ENCODE data around the gene SUPT5H. TPM values are rescaled to one million over a fixed set of nuclear protein-coding genes. Genes with fewer than 3 reads are reported as not detected.
A peak's percentile ranks its signal among the peaks of the same experiment; 100 is the strongest.

The SUPT5H gene
- 100 to 1,000 TPM in 1 of 3 donors, 10 to 100 TPM in 2; 64.7 to 107 (median 71.3) TPM for polyA plus RNA-seq

DNA sequence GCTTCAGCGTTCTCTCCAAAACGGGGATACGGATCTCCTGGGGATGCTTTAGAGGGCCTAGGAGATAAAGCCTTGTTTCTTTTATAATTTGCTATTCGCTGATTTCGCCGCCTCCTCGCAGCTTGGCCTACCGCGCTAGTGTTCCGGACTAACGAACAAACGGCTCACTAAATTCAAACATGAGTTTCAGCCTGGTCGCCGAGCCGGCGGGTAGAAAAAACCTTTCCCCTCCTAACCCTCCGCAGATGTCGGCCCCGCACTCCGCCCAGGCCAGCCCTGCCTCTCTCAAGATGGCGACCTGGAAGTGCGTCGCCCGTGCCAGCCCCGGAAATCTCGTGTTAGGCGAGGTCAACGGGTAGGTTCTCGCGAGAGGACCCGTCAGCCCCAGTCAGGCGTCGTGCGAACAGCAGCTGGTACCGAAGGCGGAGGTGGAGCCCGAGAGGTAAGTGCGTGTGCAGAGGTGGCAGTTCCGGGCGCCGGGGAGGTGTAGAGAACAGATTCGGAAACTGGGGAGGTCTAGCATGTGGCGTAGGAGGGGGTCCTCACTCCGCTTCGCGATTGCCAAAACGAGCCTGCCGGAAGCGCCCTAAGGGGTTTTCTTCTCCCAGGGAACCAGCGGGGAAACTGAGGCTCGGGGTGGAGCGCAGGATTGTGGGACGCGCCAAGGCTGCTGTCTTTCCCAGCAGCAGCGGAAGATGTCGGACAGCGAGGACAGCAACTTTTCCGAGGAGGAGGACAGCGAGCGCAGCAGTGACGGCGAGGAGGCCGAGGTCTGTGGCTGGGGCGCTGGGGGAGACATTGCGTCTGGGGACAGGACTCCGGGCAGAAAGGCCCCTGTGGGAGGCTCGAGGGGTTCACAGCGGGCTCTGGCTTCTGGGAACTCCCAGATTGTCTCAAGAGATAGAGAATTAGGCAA, at the start of gene SUPT5H:
SUPT5H (plus strand) TSS at position 387 of the 916 bp plus-strand sequence; CDS start at position 696, 309 bp downstream.
- H3K27ac ChIP-seq (ENCODE audit: low read depth, low read length), result peak within 1 kb of the TSS; percentile 45
- 0 to 1% (median 1%) methylated on average over 68 of the region's 68 CpGs for WGBS, 3 donors

DNA sequence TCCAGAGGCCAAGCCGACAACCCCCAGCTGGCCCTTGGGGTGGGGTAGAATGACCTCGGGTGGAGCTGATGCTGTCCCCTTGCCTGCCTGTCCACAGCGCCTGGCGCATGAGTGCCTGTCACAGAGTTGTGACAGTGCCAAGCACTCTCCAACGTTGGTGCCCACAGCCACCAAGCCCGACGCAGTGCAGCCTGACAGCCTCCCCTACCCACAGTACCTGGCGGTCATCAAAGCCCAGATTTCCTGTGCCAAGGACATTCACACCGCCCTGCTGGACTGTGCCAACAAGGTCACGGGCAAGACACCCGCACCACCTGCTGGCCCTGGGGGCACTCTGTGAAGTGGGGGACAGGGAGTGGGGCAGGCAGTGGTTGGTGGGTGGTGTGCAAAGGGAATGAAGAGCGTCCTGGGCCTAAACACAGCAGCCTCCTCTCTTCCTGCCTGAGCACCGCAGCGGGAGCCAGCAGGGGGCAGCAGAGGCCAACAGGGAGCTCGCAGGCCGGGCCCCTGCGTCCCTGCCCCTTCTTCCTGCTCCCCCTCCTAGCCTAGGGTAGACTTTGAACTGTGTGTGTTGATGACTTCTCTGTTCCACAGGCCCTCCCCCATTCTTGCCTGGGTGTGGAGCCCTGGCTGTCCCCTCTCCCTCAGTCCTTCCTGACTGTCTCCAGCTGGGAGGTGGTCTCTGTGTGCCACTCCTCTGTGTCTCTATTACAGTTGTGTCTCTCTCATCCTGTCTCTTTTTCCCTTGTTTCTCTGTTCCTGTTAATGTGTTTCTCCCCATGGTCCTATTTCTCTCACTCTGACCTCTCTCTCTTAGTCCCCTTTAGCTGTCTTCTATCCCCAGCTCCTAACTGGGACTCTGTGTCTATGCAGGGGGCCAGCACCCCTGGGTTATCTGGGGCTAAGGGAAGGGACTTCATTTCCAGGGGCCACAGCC, 47.8 kb upstream of the SUPT5H start:
- H3K27ac ChIP-seq (ENCODE audit: low read depth, low read length), result peak overlapping the region; percentile 98
- 13 to 31% (median 30%) methylated on average over 15 to 17 of the region's 17 CpGs for WGBS, 3 donors

DNA sequence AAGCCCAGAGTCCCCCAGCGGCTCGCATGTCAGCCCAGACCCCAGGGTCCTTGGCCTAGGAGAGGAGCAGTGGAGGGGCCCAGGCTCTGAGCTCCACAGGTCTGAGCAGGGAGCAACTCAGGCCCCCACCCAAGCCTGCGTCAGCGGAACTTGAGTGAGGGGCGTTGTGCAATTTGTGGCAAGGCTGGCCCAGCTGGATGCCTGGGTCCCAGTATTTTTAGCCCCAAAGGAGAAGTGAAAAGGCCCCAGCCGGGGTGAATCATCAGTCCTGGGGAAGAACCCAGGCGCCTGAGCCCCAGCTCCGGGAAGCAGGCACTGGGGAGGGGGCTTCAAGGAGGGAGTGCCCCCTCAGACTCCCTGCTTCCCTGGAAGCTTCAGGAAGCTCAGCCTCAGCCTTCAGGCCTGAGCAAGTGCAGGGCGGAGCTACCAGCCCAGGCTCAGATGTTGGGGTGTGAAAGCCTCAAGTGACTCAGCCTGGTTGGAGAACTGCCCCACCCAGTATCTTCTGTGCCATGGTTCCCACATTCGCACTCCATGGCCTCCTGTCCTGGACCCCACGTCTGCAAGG, 47.0 kb upstream of the SUPT5H start:
- 52 to 87% (median 57%) methylated on average over 11 of the region's 11 CpGs for WGBS, 3 donors
- peak overlapping the region; percentile 98 for H3K27ac ChIP-seq (ENCODE audit: low read depth, low read length)

DNA sequence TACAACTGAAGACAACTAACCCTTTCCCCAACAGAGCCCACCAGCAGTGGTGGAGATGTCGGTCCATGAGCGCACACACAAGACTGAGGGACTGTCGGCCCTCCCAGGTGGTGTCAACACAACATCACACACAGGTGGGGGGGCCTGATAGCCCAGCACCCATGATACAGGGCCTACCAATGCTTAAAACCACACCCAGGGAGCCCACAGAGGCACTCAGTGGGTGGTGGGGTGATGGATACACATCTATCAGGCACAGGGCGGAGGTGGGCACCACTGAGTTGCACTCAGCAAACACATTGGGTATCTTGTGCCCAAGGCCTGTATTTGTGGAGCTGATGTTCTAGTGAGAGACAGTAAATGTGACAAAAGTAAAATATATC, 45.7 kb upstream of the SUPT5H start:
- 93 to 96% (median 95%) methylated on average over 4 of the region's 4 CpGs for WGBS, 3 donors
- H3K27ac ChIP-seq (ENCODE audit: low read depth, low read length), result no peak overlapping the region

DNA sequence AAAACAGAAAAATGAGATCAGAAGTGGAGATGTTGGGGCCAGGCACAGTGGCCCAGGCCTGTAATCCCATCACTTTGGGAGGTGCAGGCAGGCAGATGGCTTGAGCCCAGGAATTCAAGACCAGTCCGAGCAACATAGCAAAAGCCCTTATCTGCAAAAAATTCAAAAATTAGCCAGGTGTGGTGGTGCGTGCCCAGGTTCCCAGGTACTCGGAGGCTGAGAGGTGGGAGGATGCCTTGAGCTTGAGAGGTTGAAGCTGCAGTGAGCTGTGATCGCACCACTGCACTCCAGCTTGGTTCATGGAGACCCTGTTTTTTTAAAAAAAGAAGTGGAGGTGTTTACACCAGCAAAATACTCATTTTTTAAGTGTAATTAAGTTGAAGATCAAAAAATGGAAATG, 45.3 kb upstream of the SUPT5H start:
- WGBS, 3 donors, result 60 to 90% (median 85%) methylated on average over 4 of the region's 4 CpGs
- H3K27ac ChIP-seq (ENCODE audit: low read depth, low read length), result peak overlapping the region; percentile 23

DNA sequence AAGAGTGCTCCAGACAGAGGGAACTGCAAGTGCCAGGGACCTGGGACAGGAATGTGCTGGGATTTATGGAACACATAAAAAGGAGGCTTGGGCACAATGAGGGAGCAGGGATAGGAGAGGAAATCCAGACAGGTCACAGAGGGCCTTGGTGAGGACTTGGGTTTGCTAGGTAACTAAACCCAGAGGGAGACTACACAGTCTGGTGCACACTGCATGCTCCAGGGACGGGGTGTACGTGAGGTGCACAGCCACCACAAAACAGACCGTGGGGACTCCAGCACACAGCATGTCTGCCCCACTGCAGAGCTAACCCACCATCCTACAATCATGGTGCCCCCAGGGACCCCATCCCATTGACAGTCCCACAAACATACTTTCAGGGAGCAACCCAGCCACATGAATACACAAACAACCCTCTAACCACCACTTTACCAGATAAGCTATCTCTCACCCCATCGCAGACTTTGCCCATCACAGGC, 44.3 kb upstream of the SUPT5H start:
- 53 to 70% (median 63%) methylated on average over 4 of the region's 4 CpGs for WGBS, 3 donors
- no peak overlapping the region for H3K27ac ChIP-seq (ENCODE audit: low read depth, low read length)

DNA sequence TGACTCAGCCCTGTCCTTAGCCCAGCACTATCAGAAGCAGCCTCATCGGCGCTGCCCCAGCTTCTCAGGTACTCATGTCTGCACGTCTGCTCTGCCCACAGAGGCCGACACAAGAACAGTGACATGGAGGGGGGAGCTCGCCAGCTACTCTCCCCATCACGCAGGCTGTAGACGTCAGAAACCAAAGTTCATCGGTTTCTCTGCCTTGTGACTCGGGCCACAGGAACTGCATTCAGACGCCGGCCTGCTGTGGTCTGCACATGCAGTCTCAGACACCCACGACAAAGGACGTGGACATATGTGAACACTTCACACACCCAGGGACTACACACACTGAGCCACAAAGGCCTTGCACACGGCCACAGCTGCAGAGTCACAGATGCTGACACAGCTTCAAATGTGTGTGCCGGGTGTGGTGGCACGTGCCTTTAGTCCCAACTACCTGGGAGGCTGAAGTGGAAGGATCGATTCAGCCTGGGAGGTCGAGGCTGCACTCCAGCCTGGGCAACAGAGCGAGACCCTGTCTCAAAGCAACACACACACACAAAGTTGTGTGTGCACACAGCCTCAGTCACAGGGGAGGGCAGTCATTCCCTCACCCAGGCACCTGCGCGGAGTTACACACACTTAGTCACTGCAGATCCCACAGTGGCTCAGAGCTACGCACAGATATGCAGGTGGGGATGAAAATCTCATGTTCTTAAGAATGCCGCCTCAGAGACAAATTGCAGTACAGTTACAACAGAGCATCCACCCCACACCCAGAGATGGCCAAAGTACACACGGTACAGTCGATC, 43.6 kb upstream of the SUPT5H start:
- 40 to 51% (median 50%) methylated on average over 25 of the region's 25 CpGs for WGBS, 3 donors
- H3K27ac ChIP-seq (ENCODE audit: low read depth, low read length), result peak overlapping the region; percentile 74

DNA sequence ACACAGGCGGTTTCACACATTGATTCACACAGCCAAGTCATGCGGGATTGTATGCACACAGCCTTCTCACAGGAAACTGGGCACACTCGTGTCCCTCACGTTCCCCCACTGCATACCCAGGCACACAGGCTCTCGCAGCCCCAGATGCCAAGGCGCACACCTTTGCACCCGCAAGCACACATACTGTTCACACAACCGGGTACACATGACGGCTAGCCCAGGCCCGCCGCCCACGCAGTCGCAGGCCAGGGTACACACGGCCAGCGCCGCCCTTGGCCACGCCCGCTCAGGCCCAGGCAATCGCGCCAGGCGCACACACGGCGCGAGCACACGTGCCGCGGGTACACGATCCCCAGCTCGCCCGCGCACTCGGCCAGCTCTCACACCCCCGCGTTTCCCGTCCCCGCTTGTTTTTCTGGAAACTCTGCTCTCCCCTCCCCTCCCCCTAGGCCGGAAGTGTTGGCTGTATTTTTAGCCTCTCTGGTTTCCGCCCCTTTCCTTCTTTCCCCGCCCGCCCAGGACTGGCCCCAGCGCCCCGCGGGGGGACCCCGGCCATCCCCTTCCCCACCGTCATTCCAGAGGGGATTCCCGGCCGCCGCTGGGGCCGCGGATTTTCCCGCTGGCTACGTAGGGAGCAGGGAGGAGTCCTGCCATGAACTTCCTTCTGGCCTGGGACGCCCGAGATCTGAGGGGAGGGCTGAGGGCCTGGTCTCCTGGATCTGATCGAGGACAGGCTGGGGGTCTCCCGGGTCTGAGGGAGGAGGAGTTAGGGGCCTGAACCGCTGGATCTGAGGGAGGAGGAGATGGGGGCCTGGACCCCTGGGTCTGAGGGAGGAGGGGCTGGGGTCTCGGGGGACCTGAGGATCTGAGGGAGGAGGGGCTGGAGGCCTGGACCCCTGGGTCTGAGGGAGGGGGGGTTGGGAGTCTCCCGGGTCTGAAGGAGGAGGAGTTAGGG, 42.8 kb upstream of the SUPT5H start:
- peak overlapping the region; percentile 97 for H3K27ac ChIP-seq (ENCODE audit: low read depth, low read length)
- 1 to 2% (median 2%) methylated on average over 49 to 59 of the region's 59 CpGs for WGBS, 3 donors

DNA sequence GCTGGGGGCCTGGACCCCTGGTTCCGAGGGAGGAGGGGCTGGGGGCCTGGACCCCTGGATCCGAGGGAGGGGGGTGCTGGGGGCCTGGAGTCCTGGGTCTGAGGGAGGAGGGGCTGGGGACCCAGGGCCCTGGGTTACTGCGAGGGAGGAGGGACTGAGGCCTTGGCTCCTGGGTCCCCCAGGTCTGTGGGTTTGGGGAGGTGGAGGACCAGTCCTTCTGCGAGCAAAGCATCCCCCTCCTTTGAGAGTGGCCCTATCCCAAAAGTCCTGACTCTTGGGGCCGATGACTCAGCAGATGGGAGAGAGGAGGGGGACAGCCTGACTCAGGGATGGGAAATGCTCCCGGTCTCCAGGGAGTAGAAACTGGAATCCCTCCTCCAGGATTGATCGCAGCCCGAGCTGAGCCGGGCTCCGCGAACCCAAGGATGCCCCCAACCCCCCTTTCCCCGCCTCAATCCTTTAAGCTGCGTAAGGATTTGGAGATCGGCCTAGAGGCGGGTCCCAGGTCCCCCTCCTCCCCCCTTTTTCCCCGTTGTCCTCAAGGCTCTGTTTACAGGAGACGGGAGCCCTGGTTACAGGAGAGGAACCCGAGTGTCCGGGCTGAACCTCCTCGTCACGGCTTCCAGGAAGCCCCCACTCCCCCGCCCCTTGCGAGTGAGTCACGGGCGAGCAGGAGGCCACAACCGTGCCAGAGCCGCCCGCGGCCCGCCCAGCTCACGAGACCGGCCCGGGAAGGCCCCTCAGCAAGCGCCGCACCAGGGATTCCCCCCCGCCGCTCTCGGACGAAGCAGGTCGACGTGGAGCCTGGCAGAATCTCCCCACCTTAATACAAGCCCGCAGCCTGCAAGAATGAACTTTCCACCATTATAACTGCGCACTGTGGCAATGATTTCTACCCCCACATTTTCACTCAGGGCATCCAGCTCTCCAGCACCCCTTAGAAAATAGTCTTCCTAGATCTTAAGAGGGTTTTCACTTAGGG, 41.8 kb upstream of the SUPT5H start:
- peak overlapping the region; percentile 97 for H3K27ac ChIP-seq (ENCODE audit: low read depth, low read length)
- WGBS, 3 donors, result 1 to 35% (median 1%) methylated on average over 41 to 43 of the region's 43 CpGs

DNA sequence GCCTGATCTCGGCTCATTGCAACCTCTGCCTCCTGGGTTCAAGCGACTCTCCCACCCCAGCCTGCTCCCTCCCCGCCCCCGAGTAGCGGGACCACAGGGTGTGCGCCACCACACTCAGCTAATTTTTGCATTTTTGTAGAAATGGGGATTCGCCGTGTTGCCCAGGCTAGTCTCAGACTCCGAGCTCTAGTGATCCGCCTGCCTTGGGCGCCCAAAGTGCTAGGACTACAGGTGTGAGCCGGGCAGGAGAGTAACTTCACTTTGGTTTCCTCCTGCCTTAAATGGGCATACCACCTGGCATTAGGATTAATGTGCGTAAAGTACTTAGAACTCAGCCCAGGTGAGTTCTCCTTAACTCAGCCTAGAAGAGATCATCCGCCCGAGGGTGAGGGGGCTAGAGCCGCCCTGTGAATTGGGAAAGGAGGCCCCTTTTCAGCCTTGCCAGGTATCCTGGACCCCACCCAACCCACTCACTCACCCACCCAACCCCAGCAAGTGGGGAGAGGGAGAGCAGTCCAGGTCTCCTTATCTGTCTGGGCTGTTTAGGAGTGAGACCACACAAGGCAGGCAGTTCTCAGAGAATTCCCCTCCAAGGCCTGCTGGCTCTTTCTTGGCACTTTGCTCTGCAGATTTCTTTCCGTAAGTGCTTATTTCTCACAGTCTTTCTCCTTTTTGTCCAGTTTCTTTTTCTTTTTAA, 40.0 kb upstream of the SUPT5H start:
- 90 to 93% (median 91%) methylated on average over 17 of the region's 17 CpGs for WGBS, 3 donors
- peak overlapping the region; percentile 93 for H3K27ac ChIP-seq (ENCODE audit: low read depth, low read length)

DNA sequence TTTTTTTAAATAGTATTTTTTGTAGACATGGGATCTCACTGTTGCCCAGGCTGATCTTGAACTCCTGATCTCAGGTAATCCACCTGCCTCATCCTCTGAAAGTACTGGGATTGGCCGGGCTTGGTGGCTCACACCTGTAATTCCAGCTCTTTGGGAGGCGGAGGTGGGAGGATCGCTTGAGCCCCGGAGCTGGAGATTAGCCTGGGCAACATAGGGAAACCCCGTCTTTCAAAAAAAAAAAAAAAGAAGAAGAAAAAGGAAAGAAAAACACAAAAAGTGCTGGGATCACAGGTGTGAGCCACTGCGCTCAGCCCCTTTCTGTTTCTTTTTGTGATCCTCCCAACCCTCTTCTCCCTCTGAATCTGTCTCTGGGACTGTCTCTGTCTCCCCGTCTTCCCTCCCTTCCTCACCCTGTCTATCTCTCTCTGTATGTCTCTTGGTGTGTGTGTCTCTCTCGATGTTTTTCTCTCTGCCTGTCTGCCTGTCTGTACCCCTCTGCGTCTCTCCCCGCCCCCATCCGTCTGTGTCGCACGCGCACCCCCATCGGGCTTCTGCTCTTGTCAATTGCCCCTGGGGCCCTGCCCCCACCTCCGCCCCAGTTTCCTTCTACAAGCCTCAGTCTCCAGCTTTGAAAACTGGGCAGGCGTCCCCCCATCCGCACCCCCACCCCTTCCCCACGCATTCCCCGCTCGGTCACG, 39.3 kb upstream of the SUPT5H start:
- H3K27ac ChIP-seq (ENCODE audit: low read depth, low read length), result peak overlapping the region; percentile 93
- WGBS, 3 donors, result 13 to 14% (median 14%) methylated on average over 22 of the region's 22 CpGs

DNA sequence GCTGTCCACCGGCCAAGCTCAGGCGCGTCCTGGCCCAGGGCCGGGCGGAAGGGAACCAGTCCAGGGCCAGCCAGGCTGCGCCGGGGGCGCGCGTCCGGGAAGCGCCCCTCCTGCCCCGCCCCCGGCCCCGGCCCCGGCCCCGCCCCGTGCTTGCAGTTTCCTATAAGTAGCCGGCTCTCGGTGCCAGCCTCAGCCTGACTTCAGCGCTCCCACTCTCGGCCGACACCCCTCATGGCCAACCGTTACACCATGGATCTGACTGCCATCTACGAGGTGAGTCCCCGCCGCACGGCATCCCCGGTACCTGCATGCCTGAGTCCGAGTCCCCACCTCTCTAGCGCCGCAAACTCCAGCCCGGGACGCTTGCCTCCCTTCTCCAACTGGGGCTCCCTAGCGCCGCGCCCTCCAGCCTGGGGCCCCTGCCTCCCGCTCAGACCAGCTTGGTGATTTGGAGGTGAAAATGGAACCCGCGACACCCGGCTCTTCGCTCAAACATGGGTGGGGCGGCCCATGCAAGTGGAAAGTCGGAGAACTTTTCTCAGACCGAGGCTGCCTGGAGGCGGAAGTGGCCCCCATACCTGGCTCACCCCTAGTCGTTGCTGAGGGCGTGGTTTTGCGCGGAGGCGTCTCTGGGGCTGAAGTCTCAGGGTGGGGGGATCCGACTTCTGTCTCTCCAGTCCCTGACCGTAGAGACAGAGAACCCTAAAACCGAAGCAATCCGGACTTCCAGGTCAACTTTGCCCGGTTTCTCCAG, 38.5 kb upstream of the SUPT5H start, which contains the start of gene ZFP36:
ZFP36 (plus strand) TSS at position 192 of the 754 bp plus-strand sequence; CDS start at position 250, 58 bp downstream.
- H3K27ac ChIP-seq (ENCODE audit: low read depth, low read length), result peak within 1 kb of the TSS; percentile 94
- 1% methylated on average over 55 to 56 of the region's 56 CpGs for WGBS, 3 donors

DNA sequence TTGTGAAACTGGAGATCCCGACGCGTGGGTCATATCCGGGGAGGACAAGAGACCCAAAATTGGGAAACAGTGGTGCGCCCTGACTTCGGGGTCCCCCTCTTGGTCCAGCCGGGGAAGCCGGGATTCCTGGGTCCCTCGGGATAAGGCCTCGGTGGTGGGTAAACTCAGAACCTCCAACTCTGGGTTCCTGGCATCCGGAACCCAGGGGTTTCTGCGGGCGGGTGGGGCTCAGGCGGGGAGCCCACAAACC, 38.0 kb upstream of the SUPT5H start:
- 0 to 1% (median 0%) methylated on average over 14 of the region's 14 CpGs for WGBS, 3 donors

More for the DNA sequence above, 38.0 kb upstream of the SUPT5H start:
- peak overlapping the region; percentile 94 for H3K27ac ChIP-seq (ENCODE audit: low read depth, low read length)
